GM06990 (cell line): ENCODE results near the gene ERFL.

Experiments
- DNase-seq: peaks from one replicate; pipeline ENCODE4 v3.0.0-alpha.2; 2011; ENCODE audit not compliant: insufficient read length; ENCODE audit errors: extremely low read depth
- H3K27me3 ChIP-seq: replicated peaks from 2 replicates; pipeline ENCODE4 v1.6.0; 2011; ENCODE audit warnings: low read length; ENCODE audit not compliant: control insufficient read depth, insufficient read depth
- H3K36me3 ChIP-seq: 2 replicates; pipeline ENCODE4 v1.5.1; 2011; ENCODE audit warnings: low read length; ENCODE audit not compliant: control insufficient read depth, insufficient read depth
- H3K4me3 ChIP-seq: replicated peaks from 2 replicates; pipeline ENCODE4 v1.5.1; 2011; ENCODE audit warnings: low read depth, mild to moderate bottlenecking, control low read depth, low read length
- TF ChIP-seq, protein P1 (sequence below): IDR thresholded peaks from 2 replicates; pipeline ENCODE4 v1.5.1; 2011; ENCODE audit warnings: low read length, control low read depth, mild to moderate bottlenecking, inconsistent platforms; ENCODE audit not compliant: insufficient read depth, poor library complexity, severe bottlenecking

The ERFL gene

DNA sequence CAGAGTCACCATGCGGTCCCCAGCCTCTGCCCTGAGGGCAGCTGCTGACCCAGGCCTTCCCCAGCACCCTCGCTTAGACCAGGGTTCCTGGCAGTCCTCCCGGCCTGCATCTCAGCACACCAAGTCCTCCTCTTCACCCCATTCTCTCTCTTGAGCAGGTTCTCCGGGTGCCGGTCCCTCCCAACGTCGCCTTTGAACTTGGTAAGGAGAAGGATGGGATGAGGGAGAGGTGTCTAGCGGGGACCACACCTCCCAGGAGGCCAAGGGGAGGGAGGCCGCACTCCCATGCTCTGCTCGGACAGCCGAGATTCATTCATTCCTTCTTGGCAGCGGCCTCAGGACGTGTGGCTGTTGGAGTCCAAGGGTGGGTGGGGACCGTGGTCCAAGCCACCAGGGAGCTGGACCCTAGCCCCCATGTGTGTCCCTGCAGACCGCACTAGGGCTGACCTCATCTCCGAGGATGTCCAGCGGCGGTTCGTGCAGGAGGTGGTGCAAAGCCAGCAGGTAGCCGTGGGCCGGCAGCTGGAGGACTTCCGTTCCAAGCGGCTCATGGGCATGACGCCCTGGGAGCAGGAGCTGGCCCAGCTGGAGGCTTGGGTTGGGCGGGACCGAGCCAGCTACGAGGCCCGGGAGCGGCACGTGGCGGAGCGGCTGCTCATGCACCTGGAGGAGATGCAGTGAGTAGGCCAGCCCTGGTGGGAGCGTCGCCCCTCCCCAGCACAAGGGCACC, 35.9 kb downstream of the ERFL start:
- H3K36me3 ChIP-seq = peaks cover 41% of the 10 kb centered on the region

DNA sequence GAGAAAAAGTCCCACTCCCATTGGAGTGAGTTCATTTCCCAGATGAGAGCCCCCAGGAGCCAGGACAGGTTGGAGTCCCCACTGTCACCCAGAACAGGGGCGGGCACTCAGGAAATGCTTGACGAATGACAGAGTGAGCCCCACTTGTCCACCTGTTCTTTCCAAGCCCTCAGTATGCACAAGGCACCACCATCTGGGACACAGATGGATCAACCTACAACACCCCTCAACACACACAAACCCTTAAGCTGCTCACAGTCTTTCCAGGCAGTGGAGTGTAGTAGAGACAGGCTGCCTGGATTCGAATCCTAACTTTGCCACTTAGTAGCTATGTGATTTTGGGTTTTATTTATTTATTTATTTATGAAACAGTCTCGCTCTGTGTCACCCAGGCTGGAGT, 37.3 kb downstream of the ERFL start:
- no peak for DNase-seq
- no peaks in the 10 kb centered on the region for H3K27me3 ChIP-seq
- H3K36me3 ChIP-seq = peaks cover 36% of the 10 kb centered on the region
- TF ChIP-seq, protein P1, sequence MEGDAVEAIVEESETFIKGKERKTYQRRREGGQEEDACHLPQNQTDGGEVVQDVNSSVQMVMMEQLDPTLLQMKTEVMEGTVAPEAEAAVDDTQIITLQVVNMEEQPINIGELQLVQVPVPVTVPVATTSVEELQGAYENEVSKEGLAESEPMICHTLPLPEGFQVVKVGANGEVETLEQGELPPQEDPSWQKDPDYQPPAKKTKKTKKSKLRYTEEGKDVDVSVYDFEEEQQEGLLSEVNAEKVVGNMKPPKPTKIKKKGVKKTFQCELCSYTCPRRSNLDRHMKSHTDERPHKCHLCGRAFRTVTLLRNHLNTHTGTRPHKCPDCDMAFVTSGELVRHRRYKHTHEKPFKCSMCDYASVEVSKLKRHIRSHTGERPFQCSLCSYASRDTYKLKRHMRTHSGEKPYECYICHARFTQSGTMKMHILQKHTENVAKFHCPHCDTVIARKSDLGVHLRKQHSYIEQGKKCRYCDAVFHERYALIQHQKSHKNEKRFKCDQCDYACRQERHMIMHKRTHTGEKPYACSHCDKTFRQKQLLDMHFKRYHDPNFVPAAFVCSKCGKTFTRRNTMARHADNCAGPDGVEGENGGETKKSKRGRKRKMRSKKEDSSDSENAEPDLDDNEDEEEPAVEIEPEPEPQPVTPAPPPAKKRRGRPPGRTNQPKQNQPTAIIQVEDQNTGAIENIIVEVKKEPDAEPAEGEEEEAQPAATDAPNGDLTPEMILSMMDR = no peak
- H3K4me3 ChIP-seq = no peak overlapping the region

More for the DNA sequence above, 35.9 kb downstream of the ERFL start:
- TF ChIP-seq, protein P1 = no peak
- Histone ChIP-seq H3K4me3 (no peak overlapping the region), H3K27me3 (no peaks in the 10 kb centered on the region)
- DNase-seq = no peak

DNA sequence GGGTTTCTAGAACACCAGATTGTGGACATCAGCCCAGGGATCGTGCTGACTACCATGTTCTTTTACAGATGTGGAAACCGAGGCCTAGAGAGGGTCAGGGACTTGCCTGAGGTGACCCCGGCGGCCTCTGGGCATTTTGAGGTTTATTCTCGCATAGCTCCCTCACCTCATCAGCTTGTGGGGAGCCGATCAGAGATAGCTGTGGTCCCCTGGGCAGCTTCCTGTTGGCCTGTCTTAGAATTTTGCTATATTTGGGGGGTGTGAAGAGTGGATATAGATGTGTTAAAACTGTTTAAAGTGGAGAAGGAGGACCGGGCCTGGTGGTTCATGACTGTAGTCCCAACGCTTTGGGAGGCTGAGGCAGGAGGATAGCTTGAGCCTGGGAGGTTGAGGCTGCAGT, 38.4 kb downstream of the ERFL start:
- no peak overlapping the region for H3K4me3 ChIP-seq
- H3K27me3 ChIP-seq = no peaks in the 10 kb centered on the region
- H3K36me3 ChIP-seq = peaks cover 26% of the 10 kb centered on the region
- no peak for DNase-seq
- TF ChIP-seq, protein P1 = no peak

DNA sequence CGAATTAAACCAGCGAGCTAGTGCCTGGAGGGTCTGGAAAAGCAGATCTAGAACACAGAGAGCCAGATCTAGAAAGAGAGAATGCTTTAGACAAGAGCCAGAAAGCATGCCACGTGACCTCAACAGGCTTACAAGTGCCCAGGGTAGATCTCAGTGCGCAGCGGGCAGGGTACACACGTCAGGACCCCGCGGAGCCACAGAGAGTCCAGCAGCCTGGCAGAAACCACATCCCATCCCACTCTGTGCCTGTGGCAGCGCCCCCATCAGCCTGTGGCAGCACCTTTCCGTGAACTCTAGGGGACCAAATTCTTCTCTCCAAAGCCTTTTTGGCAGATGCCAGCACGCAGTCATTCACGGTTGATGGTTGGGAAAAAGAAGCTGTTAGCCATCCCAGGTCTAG, 39.3 kb downstream of the ERFL start:
- no peak overlapping the region for H3K4me3 ChIP-seq
- H3K27me3 ChIP-seq = no peaks in the 10 kb centered on the region
- TF ChIP-seq, protein P1 = no peak
- DNase-seq = no peak
- H3K36me3 ChIP-seq = peaks cover 22% of the 10 kb centered on the region

DNA sequence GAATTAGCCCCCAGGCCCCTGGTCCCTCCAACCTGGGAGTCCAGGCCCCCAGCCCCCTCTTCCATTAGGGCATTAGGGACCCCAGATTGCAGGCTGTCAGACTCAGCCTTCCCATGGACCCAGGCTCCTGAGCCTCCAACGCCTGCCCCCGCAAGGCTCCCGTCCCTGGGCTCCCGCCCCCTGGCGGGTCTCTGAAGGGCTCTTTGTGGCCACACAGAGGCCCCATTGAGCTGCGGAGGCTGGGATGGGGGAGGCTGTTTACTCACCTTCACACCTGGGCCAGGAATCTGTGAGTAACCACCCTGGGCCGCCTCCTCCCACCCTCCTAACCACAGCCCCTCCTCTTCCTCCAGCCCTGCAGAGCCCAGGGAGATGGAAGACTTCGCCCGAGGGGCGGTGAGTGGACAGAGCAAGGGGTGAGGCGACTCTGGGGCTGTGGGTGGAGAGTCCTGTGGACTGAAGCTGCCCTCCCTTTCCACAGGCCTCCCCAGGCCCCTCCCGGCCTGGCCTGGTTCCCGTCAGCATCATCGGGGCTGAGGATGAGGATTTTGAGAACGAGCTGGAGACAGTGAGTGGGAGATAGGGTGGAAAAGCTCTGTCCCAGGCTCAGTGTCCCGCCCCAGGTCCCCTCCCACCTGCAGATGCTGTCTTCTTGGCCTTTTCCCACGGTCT, 40.4 kb downstream of the ERFL start:
- Histone ChIP-seq H3K4me3 (peak overlapping the region; percentile 64), H3K36me3 (peaks cover 22% of the 10 kb centered on the region), H3K27me3 (no peaks in the 10 kb centered on the region)
- TF ChIP-seq, protein P1 = peak; percentile 58
- DNase-seq = peak; percentile 58
